DLD1 (cell line): ENCODE results near the gene EXOSC6.
"Not testable (repeated sequence)": the region's sequence is repeated elsewhere in the genome, so short reads cannot be mapped to it uniquely, and the experiment has no call there.

Source experiments
- in situ Hi-C: cut with HindIII; loops from 2 replicates; pipeline ENCODE4 v1.10.0; 2017; ENCODE audit warnings: low sequenced_read_pairs

EXOSC6 gene

GRCh38 chr16:70200063-70200462, 51.7 kb downstream of the EXOSC6 start:
- in situ Hi-C loops, result not testable (repeated sequence)

DNA sequence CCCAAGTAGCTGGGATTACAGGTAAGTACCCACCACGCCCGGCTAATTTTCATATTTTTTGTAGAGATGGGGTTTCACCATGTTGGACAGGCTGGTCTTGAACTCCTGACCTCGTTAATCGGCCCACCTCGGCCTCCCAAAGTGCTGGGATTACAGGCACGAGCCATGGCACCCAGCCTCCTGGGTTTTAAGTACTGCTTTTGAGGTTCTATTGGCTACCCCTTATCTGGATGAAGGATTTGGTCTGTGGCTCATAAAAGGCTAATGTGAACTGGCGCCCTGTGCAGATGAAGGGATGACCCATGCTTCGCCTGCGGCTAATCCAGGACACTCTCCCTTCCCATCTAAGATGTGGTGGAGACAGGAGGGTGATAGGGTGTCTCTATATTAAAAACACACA, 52.6 kb downstream of the EXOSC6 start:
- in situ Hi-C loops, result not testable (repeated sequence)

DNA sequence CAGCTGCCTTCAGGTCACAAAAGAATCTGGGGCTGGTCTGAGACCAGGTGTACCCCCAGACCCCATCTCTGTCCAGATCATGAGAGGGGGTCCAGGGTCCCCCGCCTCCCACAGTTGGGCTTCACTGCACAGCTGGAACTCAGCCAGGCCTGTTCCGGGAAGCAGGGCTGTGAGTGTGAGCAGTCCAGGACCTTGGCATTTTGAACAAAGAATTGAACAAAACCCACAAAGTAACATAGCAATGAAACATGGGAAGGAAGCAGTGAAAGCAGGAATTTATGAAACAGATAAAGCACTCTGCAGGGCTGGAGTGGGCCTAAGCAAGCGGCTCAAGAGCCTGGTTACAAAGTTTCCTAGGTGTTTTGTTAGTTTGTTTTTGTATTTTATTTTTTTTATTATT, 53.1 kb downstream of the EXOSC6 start:
- in situ Hi-C loops, result not testable (repeated sequence)

DNA sequence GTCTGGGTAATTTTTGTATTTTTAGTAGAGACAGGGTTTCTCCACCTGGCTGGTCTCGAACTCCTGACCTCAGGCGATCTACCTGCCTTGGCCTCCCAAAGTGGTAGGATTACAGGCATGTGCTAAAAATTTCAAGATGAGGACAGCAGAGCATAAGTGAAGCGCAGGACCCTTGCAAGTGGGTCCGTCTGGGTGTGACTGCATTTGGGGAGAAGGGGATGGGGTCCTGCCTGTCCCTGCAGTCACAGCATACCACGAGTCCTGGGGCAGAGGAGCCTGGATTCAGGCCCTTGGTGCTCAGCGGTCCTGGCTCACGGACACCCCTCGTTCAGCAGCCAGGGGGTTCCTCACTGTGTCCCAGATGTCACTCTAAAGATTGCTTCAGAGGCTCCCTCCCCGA, 53.5 kb downstream of the EXOSC6 start:
- in situ Hi-C loops, result not testable (repeated sequence)

DNA sequence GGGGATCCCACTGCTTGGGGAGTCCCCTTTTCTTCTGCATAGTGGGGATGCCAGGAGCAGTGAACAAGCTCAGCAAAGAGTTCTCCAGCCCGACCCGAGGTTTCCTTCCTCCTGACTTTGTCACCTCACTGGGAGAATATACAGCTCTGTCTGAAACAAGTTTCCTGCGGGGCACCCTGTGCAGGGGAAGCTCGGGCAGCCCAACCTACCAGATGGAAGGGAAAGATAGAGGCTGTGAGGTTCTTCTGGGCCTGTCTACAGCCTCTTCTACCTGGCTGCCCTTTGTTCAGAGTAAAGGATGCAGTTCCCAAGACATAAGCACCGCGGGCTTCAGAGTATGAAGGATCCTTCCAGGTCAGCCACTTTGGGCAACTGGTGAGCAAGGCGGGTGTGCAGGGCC, 54.1 kb downstream of the EXOSC6 start:
- in situ Hi-C loops, result not testable (repeated sequence)
